NT2/D1 (cell line): ENCODE results near the gene KDM6A.

Experiments
- DNase-seq: peaks from one replicate; pipeline ENCODE4 v3.0.0-alpha.2; 2011; ENCODE audit warnings: low read depth, low spot score
- H3K27me3 ChIP-seq: 2 replicates; pipeline ENCODE4 v1.6.0; 2011; ENCODE audit warnings: mild to moderate bottlenecking; ENCODE audit not compliant: insufficient read length, insufficient read depth
- H3K36me3 ChIP-seq: 2 replicates; pipeline ENCODE4 v1.6.1; 2011; ENCODE audit warnings: mild to moderate bottlenecking, low read length, mixed read lengths; ENCODE audit not compliant: insufficient read depth, insufficient read length
- H3K4me1 ChIP-seq: 2 replicates; pipeline ENCODE4 v1.5.1; 2011; ENCODE audit not compliant: insufficient read depth, insufficient read length
- H3K4me3 ChIP-seq: 2 replicates; pipeline ENCODE4 v1.5.1; 2011; ENCODE audit warnings: low read depth; ENCODE audit not compliant: insufficient read length
- H3K9ac ChIP-seq: 2 replicates; pipeline ENCODE4 v1.6.0; 2011; ENCODE audit warnings: low read depth; ENCODE audit not compliant: insufficient read length
- H3K9me3 ChIP-seq: 2 replicates; pipeline ENCODE4 v1.5.1; 2011; ENCODE audit warnings: mild to moderate bottlenecking, low read length; ENCODE audit not compliant: insufficient read depth
- SUZ12 ChIP-seq: IDR thresholded peaks from 2 replicates; pipeline ENCODE4 v1.6.1; 2011; ENCODE audit not compliant: insufficient read length, insufficient read depth; ENCODE audit errors: extremely low read depth
- YY1 ChIP-seq: IDR thresholded peaks from 2 replicates; pipeline ENCODE4 v1.6.1; 2011; ENCODE audit not compliant: insufficient read length, insufficient read depth
- ZNF274 ChIP-seq: IDR thresholded peaks from 2 replicates; pipeline ENCODE4 v1.6.1; 2011; ENCODE audit warnings: mild to moderate bottlenecking, low read depth, low read length

Gene KDM6A

GRCh38 chrX:44913656-44914531, 40.9 kb downstream of the KDM6A start:
- Histone ChIP-seq H3K27me3 (no peaks in the 10 kb centered on the region), H3K9me3 (peaks cover 22% of the 10 kb centered on the region; the same call in 1 of the 2 replicates), H3K4me1 (no peaks in the 10 kb centered on the region), H3K36me3 (no peaks in the 10 kb centered on the region), H3K9ac (no peak overlapping the region), H3K4me3 (no peak overlapping the region)
- DNase-seq: no peak
- TF ChIP-seq SUZ12 (no peak), ZNF274 (no peak), YY1 (no peak)

GRCh38 chrX:44914532-44915198, 41.7 kb downstream of the KDM6A start:
- no peak for TF ChIP-seq SUZ12
- TF ChIP-seq YY1: no peak
- TF ChIP-seq ZNF274: no peak
- Histone ChIP-seq H3K36me3 (no peaks in the 10 kb centered on the region), H3K4me1 (no peaks in the 10 kb centered on the region), H3K4me3 (no peak overlapping the region), H3K27me3 (no peaks in the 10 kb centered on the region), H3K9ac (no peak overlapping the region), H3K9me3 (peaks cover 18% of the 10 kb centered on the region; the same call in 1 of the 2 replicates)
- DNase-seq: no peak

GRCh38 chrX:44915361-44915868, 42.4 kb downstream of the KDM6A start:
- DNase-seq: no peak
- Histone ChIP-seq H3K4me1 (no peaks in the 10 kb centered on the region), H3K36me3 (no peaks in the 10 kb centered on the region), H3K9ac (no peak overlapping the region), H3K27me3 (no peaks in the 10 kb centered on the region), H3K4me3 (no peak overlapping the region), H3K9me3 (peaks cover 18% of the 10 kb centered on the region; the same call in 1 of the 2 replicates)
- no peak for TF ChIP-seq YY1
- TF ChIP-seq ZNF274: no peak
- no peak for TF ChIP-seq SUZ12

GRCh38 chrX:44918722-44919121, 45.7 kb downstream of the KDM6A start:
- H3K36me3 ChIP-seq: no peaks in the 10 kb centered on the region
- H3K9me3 ChIP-seq: 0 out of 2 replicates have a peak, but pooled peaks cover 4% of the 10 kb centered on the region
- TF ChIP-seq SUZ12 (no peak), YY1 (no peak), ZNF274 (no peak)
- no peak for DNase-seq
- no peaks in the 10 kb centered on the region for H3K27me3 ChIP-seq
- no peaks in the 10 kb centered on the region for H3K4me1 ChIP-seq
- no peak overlapping the region for H3K4me3 ChIP-seq
- H3K9ac ChIP-seq: no peak overlapping the region

- Histone ChIP-seq H3K4me1 (no peaks in the 10 kb centered on the region), H3K9me3 (no peaks in the 10 kb centered on the region), H3K4me3 (no peak overlapping the region), H3K36me3 (no peaks in the 10 kb centered on the region), H3K27me3 (no peaks in the 10 kb centered on the region), H3K9ac (no peak overlapping the region)
- no peak for TF ChIP-seq SUZ12
- no peak for TF ChIP-seq ZNF274
- TF ChIP-seq YY1: no peak
- no peak for DNase-seq
These were observed 50.0 kb downstream of the KDM6A start for GRCh38 chrX:44922980-44923379.

- TF ChIP-seq SUZ12: no peak
- TF ChIP-seq ZNF274: no peak
- no peak for TF ChIP-seq YY1
- no peaks in the 10 kb centered on the region for H3K4me1 ChIP-seq
- no peaks in the 10 kb centered on the region for H3K36me3 ChIP-seq
- DNase-seq: no peak
- no peak overlapping the region for H3K4me3 ChIP-seq
- no peaks in the 10 kb centered on the region for H3K9me3 ChIP-seq
- H3K27me3 ChIP-seq: no peaks in the 10 kb centered on the region
- H3K9ac ChIP-seq: no peak overlapping the region
These were observed 54.4 kb downstream of the KDM6A start for GRCh38 chrX:44927398-44927797.

GRCh38 chrX:44931441-44931973, 58.5 kb downstream of the KDM6A start:
- Histone ChIP-seq H3K9me3 (no peaks in the 10 kb centered on the region), H3K4me1 (no peaks in the 10 kb centered on the region), H3K36me3 (no peaks in the 10 kb centered on the region), H3K9ac (no peak overlapping the region), H3K4me3 (no peak overlapping the region), H3K27me3 (no peaks in the 10 kb centered on the region)
- no peak for TF ChIP-seq SUZ12
- TF ChIP-seq YY1: no peak
- DNase-seq: no peak
